ENCODE measurements around the gene STK10.

- TF ChIP-seq CSDC2 (CRISPR knock-in tag; IDR thresholded peaks at IDR 0.05) (no peak), ARNTL (CRISPR knock-in tag; IDR thresholded peaks at IDR 0.05; ENCODE audit: borderline replicate concordance, low read depth) (no peak), RARB (CRISPR knock-in tag; IDR thresholded peaks at IDR 0.05) (no peak), POU6F1 (CRISPR knock-in tag; IDR thresholded peaks at IDR 0.05; ENCODE audit: borderline replicate concordance, low read depth) (no peak), ZNF565 (CRISPR knock-in tag; conservative IDR thresholded peaks at IDR 0.05; ENCODE audit: low read depth) (no peak), PPARA (CRISPR knock-in tag; IDR thresholded peaks at IDR 0.05; ENCODE audit: borderline replicate concordance) (no peak), ZFP3 (CRISPR knock-in tag; IDR thresholded peaks at IDR 0.05) (no peak), ZNF70 (CRISPR knock-in tag; IDR thresholded peaks at IDR 0.05) (no peak)
These were observed 31.5 kb downstream of the STK10 start for GRCh38 chr5:172156541-172156994.
